Measurements from ENCODE around the gene CCNT2. TPM values are rescaled to one million over a fixed set of nuclear protein-coding genes. Genes with fewer than 3 reads are reported as not detected.

Gene CCNT2
- total RNA-seq, 1 experiment from 2014 or later, result 39.4 TPM

- no peak for DNase-seq
- Histone ChIP-seq H3K27me3 (replicated peaks; ENCODE audit: control insufficient read depth, insufficient read depth, low read length) (no peaks in the 10 kb centered on the region), H3K9me3 (0 out of 2 replicates have a peak, but pooled peaks cover 5% of the 10 kb centered on the region), H3K4me3 (ENCODE audit: low read depth, low read length) (no peak overlapping the region), H3K36me3 (ENCODE audit: control insufficient read depth, insufficient read depth, low read length) (no peaks in the 10 kb centered on the region), H3K4me1 (no peaks in the 10 kb centered on the region)
- Mint-ChIP-seq H3K9me3 (ENCODE audit: unreplicated experiment) (peaks cover 16% of the 10 kb centered on the region), H3K27me3 (ENCODE audit: insufficient read depth, unreplicated experiment) (no peaks in the 10 kb centered on the region), H3K36me3 (ENCODE audit: insufficient read depth, unreplicated experiment) (no peaks in the 10 kb centered on the region), H3K27ac (ENCODE audit: unreplicated experiment) (no peak overlapping the region), H3K4me1 (ENCODE audit: low read depth, unreplicated experiment) (no peaks in the 10 kb centered on the region), H3K4me3 (ENCODE audit: unreplicated experiment) (no peak overlapping the region)
- ChIA-PET CTCF (no interaction called here), POLR2A (no interaction called here)
- intact Hi-C loops (cut with micrococcal nuclease; ENCODE audit: unreplicated experiment), result no loop called here
- no peak for TF ChIP-seq CTCF (IDR thresholded peaks at IDR 0.05; ENCODE audit: insufficient read depth in 1 of 2, low read depth in 1 of 2, low read length in 1 of 2, severe bottlenecking in 1 of 2, unreplicated experiment in 1 of 2)
- no TSS peak for BruUV-seq (replicated peaks)
Measured at GRCh38 chr2:134875309-134875708, 43.3 kb upstream of the CCNT2 start.

- Histone ChIP-seq H3K4me1 (peaks cover 6% of the 10 kb centered on the region; the same call in 1 of the 2 replicates), H3K36me3 (ENCODE audit: control insufficient read depth, insufficient read depth, low read length) (no peaks in the 10 kb centered on the region), H3K4me3 (ENCODE audit: low read depth, low read length) (no peak overlapping the region), H3K9me3 (0 out of 2 replicates have a peak, but pooled peaks cover 5% of the 10 kb centered on the region), H3K27me3 (replicated peaks; ENCODE audit: control insufficient read depth, insufficient read depth, low read length) (no peaks in the 10 kb centered on the region)
- Mint-ChIP-seq H3K27ac (ENCODE audit: unreplicated experiment) (no peak overlapping the region), H3K27me3 (ENCODE audit: insufficient read depth, unreplicated experiment) (no peaks in the 10 kb centered on the region), H3K4me3 (ENCODE audit: unreplicated experiment) (no peak overlapping the region), H3K36me3 (ENCODE audit: insufficient read depth, unreplicated experiment) (no peaks in the 10 kb centered on the region), H3K9me3 (ENCODE audit: unreplicated experiment) (peaks cover 16% of the 10 kb centered on the region), H3K4me1 (ENCODE audit: low read depth, unreplicated experiment) (no peaks in the 10 kb centered on the region)
- no peak for TF ChIP-seq CTCF (IDR thresholded peaks at IDR 0.05; ENCODE audit: insufficient read depth in 1 of 2, low read depth in 1 of 2, low read length in 1 of 2, severe bottlenecking in 1 of 2, unreplicated experiment in 1 of 2)
- CTCF ChIA-PET, result no interaction called here
- POLR2A ChIA-PET, result no interaction called here
- no peak for DNase-seq
- intact Hi-C loops (cut with micrococcal nuclease; ENCODE audit: unreplicated experiment), result no loop called here
- BruUV-seq (replicated peaks), result no TSS peak
Measured at GRCh38 chr2:134882773-134883172, 35.8 kb upstream of the CCNT2 start.

GRCh38 chr2:134883552-134884293 lies 34.9 kb upstream of the CCNT2 start:
- CTCF ChIA-PET, result no interaction called here

More at GRCh38 chr2:134883552-134884293, 34.9 kb upstream of the CCNT2 start:
- no peaks in the 10 kb centered on the region for H3K36me3 ChIP-seq (ENCODE audit: control insufficient read depth, insufficient read depth, low read length)
- Mint-ChIP-seq H3K4me3 (ENCODE audit: unreplicated experiment) (no peak overlapping the region), H3K4me1 (ENCODE audit: low read depth, unreplicated experiment) (no peaks in the 10 kb centered on the region), H3K27ac (ENCODE audit: unreplicated experiment) (no peak overlapping the region), H3K36me3 (ENCODE audit: insufficient read depth, unreplicated experiment) (no peaks in the 10 kb centered on the region), H3K9me3 (ENCODE audit: unreplicated experiment) (peaks cover 13% of the 10 kb centered on the region), H3K27me3 (ENCODE audit: insufficient read depth, unreplicated experiment) (no peaks in the 10 kb centered on the region)
- no peak overlapping the region for H3K4me3 ChIP-seq (ENCODE audit: low read depth, low read length)
- intact Hi-C loops (cut with micrococcal nuclease; ENCODE audit: unreplicated experiment), result no loop called here
- peaks cover 6% of the 10 kb centered on the region; the same call in 1 of the 2 replicates for H3K4me1 ChIP-seq
- POLR2A ChIA-PET, result no interaction called here
- no peak for DNase-seq
- TF ChIP-seq CTCF (IDR thresholded peaks at IDR 0.05; ENCODE audit: insufficient read depth in 1 of 2, low read depth in 1 of 2, low read length in 1 of 2, severe bottlenecking in 1 of 2, unreplicated experiment in 1 of 2), result no peak
- no peaks in the 10 kb centered on the region for H3K27me3 ChIP-seq (replicated peaks; ENCODE audit: control insufficient read depth, insufficient read depth, low read length)
- BruUV-seq (replicated peaks), result no TSS peak
- 0 out of 2 replicates have a peak, but pooled peaks cover 5% of the 10 kb centered on the region for H3K9me3 ChIP-seq

All from Caco-2 (cell line).